Esophagus muscularis mucosa (tissue), 4 donors: ENCODE measurements around the gene CFAP92. TPM values are rescaled to one million over a fixed set of nuclear protein-coding genes. Genes with fewer than 3 reads are reported as not detected.
"Not testable (repeated sequence)": the region's sequence is repeated elsewhere in the genome, so short reads cannot be mapped to it uniquely, and the experiment has no call there.

Source experiments
- DNase-seq: peaks from one replicate; pipeline ENCODE4 v3.0.0-alpha.2; 2017; ENCODE audit errors: extremely low spot score
- H3K27ac ChIP-seq, 4 donors: fragments of 200-600 bp; sonication (generic); replicated peaks in 1 of 4; 1 replicate in 3 of 4; 2 replicates in 1 of 4; pipeline ENCODE4 v1.5.1; 2016 to 2019; ENCODE audit warnings: mild to moderate bottlenecking in 1 of 4
- H3K27me3 ChIP-seq, 4 donors: fragments of 200-600 bp; sonication (generic); one replicate each; pipeline versions ENCODE4 v1.5.1 to v1.6.0; 2016 to 2019
- H3K36me3 ChIP-seq, 4 donors: fragments of 200-600 bp; sonication (generic); one replicate each; pipeline ENCODE4 v1.5.1; 2016 to 2019
- H3K4me1 ChIP-seq, 4 donors: fragments of 200-600 bp; sonication (generic); one replicate each; pipeline ENCODE4 v1.5.1; 2016 to 2019
- H3K4me3 ChIP-seq, 4 donors: fragments of 200-600 bp; sonication (generic); 1 replicate in 2 of 4; 2 replicates in 2 of 4; pipeline ENCODE4 v1.5.1; 2016 to 2019; ENCODE audit warnings: mild to moderate bottlenecking in 4 of 4, moderate library complexity in 1 of 4
- H3K9me3 ChIP-seq, 4 donors: fragments of 200-600 bp; sonication (generic); 1 replicate in 3 of 4; 2 replicates in 1 of 4; pipeline ENCODE4 v1.5.1; 2016 to 2019
- EP300 ChIP-seq: sonication (generic); formaldehyde crosslinking; IDR thresholded peaks from one replicate; pipeline ENCODE4 v1.6.1; 2017; ENCODE audit warnings: antibody characterized with exemption
- POLR2A ChIP-seq: fragments of 450-650 bp; IDR thresholded peaks from one replicate; pipeline ENCODE4 v1.6.1; 2017; ENCODE audit warnings: antibody characterized with exemption, moderate library complexity, mild to moderate bottlenecking, low read depth
- POLR2AphosphoS5 ChIP-seq, 2 donors: sonication (generic); formaldehyde crosslinking; IDR thresholded peaks; one replicate each; pipeline ENCODE4 v1.6.1; 2017; ENCODE audit warnings: antibody characterized with exemption in 2 of 2
- WGBS: methylation state at CpG from one replicate; pipeline ENCODE4 v1.1.5; 2018; 5-methylcytosine and 5-hydroxymethylcytosine counted together
- intact Hi-C: fragments of 100-400 bp; cut with DNase I; formaldehyde crosslinking; loops from one replicate; pipeline ENCODE4 v1.15.1; 2023
- total RNA-seq, 4 donors: library from RNA; depleted of rRNA; stranded (reverse); fragments of >200 nt; gene quantifications; one replicate each; pipeline versions ENCODE4 v1.1.0 to v1.2.1, GENCODE V29; 2016
- TF ChIP-seq, protein P1 (sequence below), 3 experiments: fragments of 200-600 bp in 2 of 3; fragments of 450-650 bp in 1 of 3; sonication (generic) in 2 of 3; IDR thresholded peaks; one replicate each; pipeline ENCODE4 v1.5.1; 2017 to 2019; ENCODE audit warnings: antibody characterized with exemption in 3 of 3, mild to moderate bottlenecking in 2 of 3, moderate library complexity in 1 of 3

CFAP92 gene
- total RNA-seq, 4 donors from 2014 or later, result 0.19 to 1.2 (median 0.47) TPM

DNA sequence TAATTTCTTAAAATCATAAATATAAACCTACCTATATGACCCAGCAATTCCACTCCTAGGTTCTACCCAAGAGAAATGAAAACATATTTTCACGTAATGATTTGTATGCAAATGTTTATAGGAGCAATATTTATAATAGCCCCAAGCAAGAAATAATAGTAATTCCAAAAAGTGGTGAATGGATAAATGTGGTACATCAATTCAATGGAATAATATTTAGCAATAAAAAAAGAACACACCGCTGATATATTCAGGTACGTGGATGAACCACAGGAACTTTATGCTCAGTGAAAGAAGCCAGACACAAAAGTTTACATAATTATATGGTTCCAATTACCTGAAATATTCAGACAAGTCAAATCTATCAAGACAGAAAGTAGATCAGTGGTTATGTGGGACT, 64.5 kb downstream of the CFAP92 start:
- H3K9me3 ChIP-seq, result peaks cover 0 to 8% (median 0%) of the 10 kb centered on the region in 4 donors
- TF ChIP-seq POLR2AphosphoS5 (IDR thresholded peaks at IDR 0.05) (no peak), EP300 (no peak), POLR2A (no peak)
- TF ChIP-seq, protein P1, sequence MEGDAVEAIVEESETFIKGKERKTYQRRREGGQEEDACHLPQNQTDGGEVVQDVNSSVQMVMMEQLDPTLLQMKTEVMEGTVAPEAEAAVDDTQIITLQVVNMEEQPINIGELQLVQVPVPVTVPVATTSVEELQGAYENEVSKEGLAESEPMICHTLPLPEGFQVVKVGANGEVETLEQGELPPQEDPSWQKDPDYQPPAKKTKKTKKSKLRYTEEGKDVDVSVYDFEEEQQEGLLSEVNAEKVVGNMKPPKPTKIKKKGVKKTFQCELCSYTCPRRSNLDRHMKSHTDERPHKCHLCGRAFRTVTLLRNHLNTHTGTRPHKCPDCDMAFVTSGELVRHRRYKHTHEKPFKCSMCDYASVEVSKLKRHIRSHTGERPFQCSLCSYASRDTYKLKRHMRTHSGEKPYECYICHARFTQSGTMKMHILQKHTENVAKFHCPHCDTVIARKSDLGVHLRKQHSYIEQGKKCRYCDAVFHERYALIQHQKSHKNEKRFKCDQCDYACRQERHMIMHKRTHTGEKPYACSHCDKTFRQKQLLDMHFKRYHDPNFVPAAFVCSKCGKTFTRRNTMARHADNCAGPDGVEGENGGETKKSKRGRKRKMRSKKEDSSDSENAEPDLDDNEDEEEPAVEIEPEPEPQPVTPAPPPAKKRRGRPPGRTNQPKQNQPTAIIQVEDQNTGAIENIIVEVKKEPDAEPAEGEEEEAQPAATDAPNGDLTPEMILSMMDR (IDR thresholded peaks at IDR 0.05), result no peak
- intact Hi-C loops, result no loop called here
- H3K27ac ChIP-seq, result no peak overlapping the region
- H3K36me3 ChIP-seq, result no peaks in the 10 kb centered on the region
- no peak overlapping the region for H3K4me3 ChIP-seq
- DNase-seq, result no peak
- WGBS, result 92% methylated on average over 3 of the region's 3 CpGs
- H3K4me1 ChIP-seq, result no peaks in the 10 kb centered on the region
- H3K27me3 ChIP-seq, result no peaks in the 10 kb centered on the region

DNA sequence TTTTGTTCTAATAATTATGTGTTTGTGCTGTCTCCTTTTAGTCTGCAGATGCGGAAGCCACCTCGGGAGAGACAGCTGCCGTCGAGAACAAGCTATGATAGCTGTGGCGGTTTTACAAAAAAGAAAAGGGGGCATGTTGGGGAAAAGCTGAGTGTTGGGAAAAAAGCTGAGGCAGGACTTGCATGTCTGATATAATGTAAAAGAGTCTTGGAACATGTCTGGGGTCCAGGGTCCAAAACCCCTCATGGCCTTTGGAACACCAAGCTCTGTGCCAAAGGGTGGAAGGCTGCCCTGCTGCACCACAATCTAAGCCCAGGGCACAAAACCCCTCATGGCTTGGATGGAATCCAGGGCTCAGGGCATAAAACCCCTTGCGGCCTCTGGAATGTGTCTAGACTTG, 69.9 kb downstream of the CFAP92 start:
- H3K9me3 ChIP-seq, intact Hi-C loops, DNase-seq, H3K36me3 ChIP-seq, H3K27ac ChIP-seq, H3K4me3 ChIP-seq, H3K4me1 ChIP-seq, H3K27me3 ChIP-seq: not testable (repeated sequence)
- WGBS, result 88% methylated on average over 6 of the region's 6 CpGs

DNA sequence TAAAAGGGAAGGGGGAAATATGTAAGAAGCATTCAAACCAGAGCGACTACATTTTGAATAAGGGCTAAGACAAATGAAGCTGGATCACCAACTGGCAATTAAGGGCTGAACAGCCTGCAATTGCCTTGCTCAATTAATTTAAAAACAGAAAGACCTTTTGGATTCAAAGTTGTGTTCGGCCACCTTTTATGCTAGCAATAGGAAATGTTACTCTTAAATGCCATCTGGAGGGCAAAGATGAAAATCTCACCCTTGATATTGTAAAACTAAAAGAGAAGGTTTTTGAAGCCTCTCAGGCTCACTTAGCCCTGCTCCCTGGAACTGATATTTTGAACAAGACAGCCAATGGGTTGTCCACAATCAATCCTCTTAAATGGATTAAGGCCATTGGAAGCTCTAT, 70.3 kb downstream of the CFAP92 start:
- WGBS, result 86% methylated on average over 2 of the region's 2 CpGs
- H3K27me3 ChIP-seq, result no peaks in the 10 kb centered on the region
- DNase-seq, result no peak

DNA sequence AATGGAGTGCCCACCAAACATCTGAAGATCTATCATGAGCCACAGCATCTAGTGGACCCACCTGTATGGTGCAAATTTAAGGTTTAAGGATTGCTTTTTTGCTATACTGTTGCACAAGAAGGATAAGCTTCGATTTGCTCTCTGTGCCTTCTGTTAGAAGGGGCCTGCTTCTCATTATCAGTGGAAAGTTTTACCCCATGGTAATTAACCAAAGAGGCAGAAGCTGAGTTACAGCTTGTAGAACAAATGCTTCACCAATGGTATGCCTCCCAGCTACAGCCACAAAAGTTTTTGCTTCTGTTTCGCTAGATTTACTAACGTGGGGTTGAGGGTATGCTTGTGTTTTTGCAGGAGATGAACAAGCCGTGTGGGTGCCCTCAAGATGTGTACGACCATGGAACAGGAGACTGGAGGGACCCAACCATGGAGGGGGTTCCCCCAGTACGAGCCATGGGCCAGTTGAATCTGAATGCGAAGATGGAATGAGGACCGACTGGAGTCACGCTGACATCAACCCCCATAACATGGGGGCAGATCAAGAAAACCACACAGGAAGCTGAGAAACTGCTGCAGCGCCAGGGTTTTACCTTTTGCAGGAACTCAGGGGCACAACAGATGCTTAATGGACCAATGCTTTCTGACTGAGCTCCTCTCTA, 70.9 kb downstream of the CFAP92 start:
- TF ChIP-seq POLR2AphosphoS5 (IDR thresholded peaks at IDR 0.05) (no peak), EP300 (no peak), POLR2A (no peak)
- TF ChIP-seq, protein P1 (IDR thresholded peaks at IDR 0.05), result no peak
- intact Hi-C loops, result no loop called here
- H3K27ac ChIP-seq, result no peak overlapping the region
- no peaks in the 10 kb centered on the region for H3K4me1 ChIP-seq
- H3K36me3 ChIP-seq, result no peaks in the 10 kb centered on the region
- no peak overlapping the region for H3K4me3 ChIP-seq
- WGBS, result 81% methylated on average over 10 of the region's 10 CpGs
- DNase-seq, result no peak
- peaks cover 0 to 5% (median 0%) of the 10 kb centered on the region in 4 donors for H3K9me3 ChIP-seq
- H3K27me3 ChIP-seq, result no peaks in the 10 kb centered on the region

More for the DNA sequence above, 70.3 kb downstream of the CFAP92 start:
- H3K4me1 ChIP-seq, result no peaks in the 10 kb centered on the region
- H3K9me3 ChIP-seq, result peaks cover 0 to 5% (median 0%) of the 10 kb centered on the region in 4 donors
- intact Hi-C loops, result no loop called here
- no peak overlapping the region for H3K4me3 ChIP-seq
- H3K36me3 ChIP-seq, result no peaks in the 10 kb centered on the region
- TF ChIP-seq POLR2AphosphoS5 (IDR thresholded peaks at IDR 0.05) (no peak), EP300 (no peak), POLR2A (no peak)
- TF ChIP-seq, protein P1 (IDR thresholded peaks at IDR 0.05), result no peak
- no peak overlapping the region for H3K27ac ChIP-seq

DNA sequence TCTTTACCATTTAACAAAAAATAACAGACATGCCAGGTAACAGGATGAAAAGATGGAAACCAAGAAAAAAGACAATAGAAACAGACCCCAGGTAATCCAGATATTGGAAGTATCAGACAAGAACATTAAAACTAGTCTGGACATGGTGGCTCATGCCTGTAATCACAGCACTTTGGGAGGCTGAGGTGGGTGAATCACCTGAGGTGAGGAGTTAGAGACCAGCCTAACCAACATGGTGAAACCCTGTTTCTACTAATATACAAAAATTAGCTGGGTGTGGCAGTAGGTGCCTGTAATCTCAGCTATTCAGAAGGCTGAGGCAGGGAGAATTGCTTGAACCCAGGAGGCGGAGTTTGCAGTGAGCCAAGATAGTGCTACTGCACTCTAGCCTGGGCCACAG, 73.9 kb downstream of the CFAP92 start:
- Histone ChIP-seq H3K27ac (no peak overlapping the region), H3K4me3 (no peak overlapping the region), H3K36me3 (peaks cover 10 to 14% (median 13%) of the 10 kb centered on the region in 4 donors), H3K4me1 (no peaks in the 10 kb centered on the region), H3K9me3 (peaks cover 0 to 5% (median 0%) of the 10 kb centered on the region in 4 donors), H3K27me3 (no peaks in the 10 kb centered on the region)
- intact Hi-C loops, result no loop called here
- TF ChIP-seq EP300 (no peak), POLR2A (no peak), POLR2AphosphoS5 (IDR thresholded peaks at IDR 0.05) (no peak)
- TF ChIP-seq, protein P1 (IDR thresholded peaks at IDR 0.05), result no peak
- WGBS, result 100% methylated on average over 1 of the region's 1 CpG
- no peak for DNase-seq
